ENCODE measurements around the gene SHISA7.

Gene SHISA7

GRCh38 chr19:55479451-55480230 lies 36.5 kb upstream of the SHISA7 start:
- Histone ChIP-seq H3K4me3 (ENCODE audit: low read depth, low read length) (no peak overlapping the region), H3K9ac (ENCODE audit: low read length) (no peak overlapping the region), H3K9me3 (ENCODE audit: control insufficient read depth, insufficient read depth, low read depth, low read length) (no peaks in the 10 kb centered on the region), H3K27ac (ENCODE audit: low read depth, low read length) (no peak overlapping the region), H3K36me3 (ENCODE audit: control insufficient read depth, insufficient read depth, low read length) (peaks cover 8% of the 10 kb centered on the region), H3K27me3 (ENCODE audit: control insufficient read depth, insufficient read depth, low read length) (no peaks in the 10 kb centered on the region), H3K4me1 (ENCODE audit: control insufficient read depth, insufficient read depth, low read length) (peaks cover 32% of the 10 kb centered on the region)

- no peaks in the 10 kb centered on the region for H3K27me3 ChIP-seq (ENCODE audit: control insufficient read depth, insufficient read depth, low read length)
- H3K36me3 ChIP-seq (ENCODE audit: control insufficient read depth, insufficient read depth, low read length), result peaks cover 8% of the 10 kb centered on the region
Observed at GRCh38 chr19:55479045-55479444, 35.9 kb upstream of the SHISA7 start.

GRCh38 chr19:55478364-55478763 lies 35.3 kb upstream of the SHISA7 start:
- H3K9me3 ChIP-seq (ENCODE audit: control insufficient read depth, insufficient read depth, low read depth, low read length), result no peaks in the 10 kb centered on the region
- no peak overlapping the region for H3K9ac ChIP-seq (ENCODE audit: low read length)
- no peaks in the 10 kb centered on the region for H3K27me3 ChIP-seq (ENCODE audit: control insufficient read depth, insufficient read depth, low read length)
- H3K4me1 ChIP-seq (ENCODE audit: control insufficient read depth, insufficient read depth, low read length), result peaks cover 33% of the 10 kb centered on the region
- no peak overlapping the region for H3K27ac ChIP-seq (ENCODE audit: low read depth, low read length)
- H3K4me3 ChIP-seq (ENCODE audit: low read depth, low read length), result no peak overlapping the region
- H3K36me3 ChIP-seq (ENCODE audit: control insufficient read depth, insufficient read depth, low read length), result peaks cover 8% of the 10 kb centered on the region

More at GRCh38 chr19:55479045-55479444, 35.9 kb upstream of the SHISA7 start:
- H3K4me1 ChIP-seq (ENCODE audit: control insufficient read depth, insufficient read depth, low read length), result peaks cover 32% of the 10 kb centered on the region
- H3K9ac ChIP-seq (ENCODE audit: low read length), result no peak overlapping the region
- no peaks in the 10 kb centered on the region for H3K9me3 ChIP-seq (ENCODE audit: control insufficient read depth, insufficient read depth, low read depth, low read length)
- H3K27ac ChIP-seq (ENCODE audit: low read depth, low read length), result no peak overlapping the region
- no peak overlapping the region for H3K4me3 ChIP-seq (ENCODE audit: low read depth, low read length)

- no peaks in the 10 kb centered on the region for H3K9me3 ChIP-seq (ENCODE audit: control insufficient read depth, insufficient read depth, low read depth, low read length)
- H3K9ac ChIP-seq (ENCODE audit: low read length), result no peak overlapping the region
- peaks cover 5% of the 10 kb centered on the region for H3K36me3 ChIP-seq (ENCODE audit: control insufficient read depth, insufficient read depth, low read length)
- H3K27ac ChIP-seq (ENCODE audit: low read depth, low read length), result no peak overlapping the region
- peaks cover 38% of the 10 kb centered on the region for H3K4me1 ChIP-seq (ENCODE audit: control insufficient read depth, insufficient read depth, low read length)
- H3K4me3 ChIP-seq (ENCODE audit: low read depth, low read length), result 0 out of 2 replicates have a peak overlapping the region, but pooled peaks have one; percentile 24
- H3K27me3 ChIP-seq (ENCODE audit: control insufficient read depth, insufficient read depth, low read length), result no peaks in the 10 kb centered on the region
Observed at GRCh38 chr19:55477905-55478304, 34.8 kb upstream of the SHISA7 start.

GRCh38 chr19:55476100-55476775 lies 33.1 kb upstream of the SHISA7 start, which contains the start of gene ZNF628:
TSS of gene ZNF628 (plus strand) at chr19:55476617. CDS start at chr19:55479911, 3,294 bp downstream.
- Histone ChIP-seq H3K27ac (ENCODE audit: low read depth, low read length) (peak within 1 kb of the TSS; percentile 36), H3K36me3 (ENCODE audit: control insufficient read depth, insufficient read depth, low read length) (no peaks in the 10 kb centered on the region), H3K4me3 (ENCODE audit: low read depth, low read length) (peak within 1 kb of the TSS; percentile 78), H3K9ac (ENCODE audit: low read length) (peak within 1 kb of the TSS; percentile 61), H3K4me1 (ENCODE audit: control insufficient read depth, insufficient read depth, low read length) (peaks cover 32% of the 10 kb centered on the region), H3K9me3 (ENCODE audit: control insufficient read depth, insufficient read depth, low read depth, low read length) (no peaks in the 10 kb centered on the region), H3K27me3 (ENCODE audit: control insufficient read depth, insufficient read depth, low read length) (no peaks in the 10 kb centered on the region)

- H3K27me3 ChIP-seq (ENCODE audit: control insufficient read depth, insufficient read depth, low read length), result no peaks in the 10 kb centered on the region
- no peaks in the 10 kb centered on the region for H3K9me3 ChIP-seq (ENCODE audit: control insufficient read depth, insufficient read depth, low read depth, low read length)
- peaks cover 26% of the 10 kb centered on the region for H3K4me1 ChIP-seq (ENCODE audit: control insufficient read depth, insufficient read depth, low read length)
- H3K4me3 ChIP-seq (ENCODE audit: low read depth, low read length), result no peak overlapping the region
- H3K9ac ChIP-seq (ENCODE audit: low read length), result peak overlapping the region; percentile 59
- no peaks in the 10 kb centered on the region for H3K36me3 ChIP-seq (ENCODE audit: control insufficient read depth, insufficient read depth, low read length)
- peak overlapping the region; percentile 7; the same call in 1 of the 2 replicates for H3K27ac ChIP-seq (ENCODE audit: low read depth, low read length)
Observed at GRCh38 chr19:55474269-55475265, 31.5 kb upstream of the SHISA7 start.

GRCh38 chr19:55473225-55474012 lies 30.3 kb upstream of the SHISA7 start:
- peak overlapping the region; percentile 27; the same call in 1 of the 2 replicates for H3K4me3 ChIP-seq (ENCODE audit: low read depth, low read length)
- peaks cover 26% of the 10 kb centered on the region for H3K4me1 ChIP-seq (ENCODE audit: control insufficient read depth, insufficient read depth, low read length)
- H3K9ac ChIP-seq (ENCODE audit: low read length), result peak overlapping the region; percentile 59
- H3K27me3 ChIP-seq (ENCODE audit: control insufficient read depth, insufficient read depth, low read length), result no peaks in the 10 kb centered on the region
- H3K9me3 ChIP-seq (ENCODE audit: control insufficient read depth, insufficient read depth, low read depth, low read length), result no peaks in the 10 kb centered on the region
- no peaks in the 10 kb centered on the region for H3K36me3 ChIP-seq (ENCODE audit: control insufficient read depth, insufficient read depth, low read length)
- peak overlapping the region; percentile 44; the same call in 1 of the 2 replicates for H3K27ac ChIP-seq (ENCODE audit: low read depth, low read length)

GRCh38 chr19:55472463-55472862 lies 29.4 kb upstream of the SHISA7 start:
- H3K4me1 ChIP-seq (ENCODE audit: control insufficient read depth, insufficient read depth, low read length), result peaks cover 28% of the 10 kb centered on the region
- peaks cover 8% of the 10 kb centered on the region; the same call in 1 of the 2 replicates for H3K27me3 ChIP-seq (ENCODE audit: control insufficient read depth, insufficient read depth, low read length)
- no peaks in the 10 kb centered on the region for H3K36me3 ChIP-seq (ENCODE audit: control insufficient read depth, insufficient read depth, low read length)
- no peak overlapping the region for H3K9ac ChIP-seq (ENCODE audit: low read length)
- H3K27ac ChIP-seq (ENCODE audit: low read depth, low read length), result no peak overlapping the region
- no peaks in the 10 kb centered on the region for H3K9me3 ChIP-seq (ENCODE audit: control insufficient read depth, insufficient read depth, low read depth, low read length)
- no peak overlapping the region for H3K4me3 ChIP-seq (ENCODE audit: low read depth, low read length)

- Histone ChIP-seq H3K27ac (ENCODE audit: low read depth, low read length) (no peak overlapping the region), H3K4me3 (ENCODE audit: low read depth, low read length) (no peak overlapping the region), H3K27me3 (ENCODE audit: control insufficient read depth, insufficient read depth, low read length) (peaks cover 20% of the 10 kb centered on the region; the same call in 1 of the 2 replicates), H3K36me3 (ENCODE audit: control insufficient read depth, insufficient read depth, low read length) (no peaks in the 10 kb centered on the region), H3K9ac (ENCODE audit: low read length) (no peak overlapping the region), H3K4me1 (ENCODE audit: control insufficient read depth, insufficient read depth, low read length) (peaks cover 30% of the 10 kb centered on the region), H3K9me3 (ENCODE audit: control insufficient read depth, insufficient read depth, low read depth, low read length) (no peaks in the 10 kb centered on the region)
Observed at GRCh38 chr19:55471266-55471665, 28.2 kb upstream of the SHISA7 start.

- Histone ChIP-seq H3K27ac (ENCODE audit: low read depth, low read length) (no peak overlapping the region), H3K4me1 (ENCODE audit: control insufficient read depth, insufficient read depth, low read length) (peaks cover 31% of the 10 kb centered on the region), H3K4me3 (ENCODE audit: low read depth, low read length) (no peak overlapping the region), H3K9ac (ENCODE audit: low read length) (no peak overlapping the region), H3K36me3 (ENCODE audit: control insufficient read depth, insufficient read depth, low read length) (no peaks in the 10 kb centered on the region), H3K9me3 (ENCODE audit: control insufficient read depth, insufficient read depth, low read depth, low read length) (no peaks in the 10 kb centered on the region), H3K27me3 (ENCODE audit: control insufficient read depth, insufficient read depth, low read length) (peaks cover 52% of the 10 kb centered on the region)
Observed at GRCh38 chr19:55468054-55468393, 24.9 kb upstream of the SHISA7 start.

Data from HUES6 (cell line).